Stomach (tissue), 4 donors: Measurements from ENCODE around the gene XRCC5.

ENCODE experiments used
- POLR2A ChIP-seq, 4 donors: fragments of 450-650 bp; IDR thresholded peaks; one replicate each; pipeline ENCODE4 v1.6.1; 2016; ENCODE audit warnings: antibody characterized with exemption in 4 of 4, control low read depth in 2 of 4, mild to moderate bottlenecking in 1 of 4, moderate library complexity in 1 of 4
- POLR2AphosphoS5 ChIP-seq, 3 donors: sonication (generic); formaldehyde crosslinking; IDR thresholded peaks; one replicate each; pipeline ENCODE4 v1.6.1; 2016; ENCODE audit warnings: antibody characterized with exemption in 3 of 3
- TF ChIP-seq, protein P1 (sequence below), 7 experiments: fragments of 450-650 bp in 4 of 7; fragments of 200-600 bp in 3 of 7; sonication (generic) in 3 of 7; IDR thresholded peaks; one replicate each; pipeline ENCODE4 v1.5.1; 2016 to 2019; ENCODE audit warnings: antibody characterized with exemption in 7 of 7, control low read depth in 2 of 7, mild to moderate bottlenecking in 1 of 7

- no peak for TF ChIP-seq POLR2A (IDR thresholded peaks at IDR 0.05)
- TF ChIP-seq, protein P1, sequence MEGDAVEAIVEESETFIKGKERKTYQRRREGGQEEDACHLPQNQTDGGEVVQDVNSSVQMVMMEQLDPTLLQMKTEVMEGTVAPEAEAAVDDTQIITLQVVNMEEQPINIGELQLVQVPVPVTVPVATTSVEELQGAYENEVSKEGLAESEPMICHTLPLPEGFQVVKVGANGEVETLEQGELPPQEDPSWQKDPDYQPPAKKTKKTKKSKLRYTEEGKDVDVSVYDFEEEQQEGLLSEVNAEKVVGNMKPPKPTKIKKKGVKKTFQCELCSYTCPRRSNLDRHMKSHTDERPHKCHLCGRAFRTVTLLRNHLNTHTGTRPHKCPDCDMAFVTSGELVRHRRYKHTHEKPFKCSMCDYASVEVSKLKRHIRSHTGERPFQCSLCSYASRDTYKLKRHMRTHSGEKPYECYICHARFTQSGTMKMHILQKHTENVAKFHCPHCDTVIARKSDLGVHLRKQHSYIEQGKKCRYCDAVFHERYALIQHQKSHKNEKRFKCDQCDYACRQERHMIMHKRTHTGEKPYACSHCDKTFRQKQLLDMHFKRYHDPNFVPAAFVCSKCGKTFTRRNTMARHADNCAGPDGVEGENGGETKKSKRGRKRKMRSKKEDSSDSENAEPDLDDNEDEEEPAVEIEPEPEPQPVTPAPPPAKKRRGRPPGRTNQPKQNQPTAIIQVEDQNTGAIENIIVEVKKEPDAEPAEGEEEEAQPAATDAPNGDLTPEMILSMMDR (IDR thresholded peaks at IDR 0.05), result peak in 4 of 7 experiments; percentile 12 to 54 (median 16)
- no peak for TF ChIP-seq POLR2AphosphoS5 (IDR thresholded peaks at IDR 0.05)
These were observed 30.7 kb downstream of the XRCC5 start for GRCh38 chr2:216139884-216140283.
